OCI-LY7 (cell line): ENCODE measurements around the gene TSSK3. TPM values are rescaled to one million over a fixed set of nuclear protein-coding genes. Genes with fewer than 3 reads are reported as not detected.

Experiments
- BruUV-seq: library from RNA; stranded (reverse); fragments of 400-500 nt; replicated peaks from 2 replicates; lab custom pipeline; 2021; lab: Mats Ljungman, UMichigan
- CTCF ChIA-PET: fragments of 300-600 bp; sonication (Branson Sonifier 250); formaldehyde crosslinking; loops from one replicate; lab custom pipeline; 2022; ENCODE audit warnings: antibody characterized with exemption; ENCODE audit not compliant: unreplicated experiment; lab: Charles Lee
- POLR2A ChIA-PET: fragments of 300-600 bp; sonication (Branson Sonifier 250); formaldehyde crosslinking; loops from one replicate; lab custom pipeline; 2022; ENCODE audit warnings: antibody characterized with exemption; lab: Charles Lee
- DNase-seq: peaks from one replicate; pipeline ENCODE4 v3.0.0-alpha.2; 2015; ENCODE audit warnings: low spot score
- H2AFZ ChIP-seq: fragments of 200-600 bp; sonication (generic), shearing (Covaris generic); 2 replicates; pipeline ENCODE4 v1.6.1; 2014; ENCODE audit warnings: mild to moderate bottlenecking, antibody characterized with exemption, low read length, moderate library complexity
- H3K27ac ChIP-seq: fragments of 200-600 bp; sonication (generic); 2 replicates; pipeline ENCODE4 v1.5.1; 2014; ENCODE audit warnings: mixed run types, low read depth, mild to moderate bottlenecking, moderate library complexity, low read length, inconsistent platforms; ENCODE audit not compliant: poor library complexity, severe bottlenecking
- H3K36me3 ChIP-seq: fragments of 200-600 bp; sonication (generic); 2 replicates; pipeline ENCODE4 v1.6.1; 2014; ENCODE audit warnings: mild to moderate bottlenecking, antibody characterized with exemption, low read length, moderate library complexity, mixed read lengths; ENCODE audit not compliant: insufficient read depth
- H3K4me1 ChIP-seq: fragments of 200-600 bp; sonication (generic); 2 replicates; pipeline ENCODE4 v1.5.1; 2014; ENCODE audit warnings: mild to moderate bottlenecking, low read length; ENCODE audit not compliant: insufficient read depth, poor library complexity, severe bottlenecking
- H3K4me2 ChIP-seq: fragments of 200-600 bp; sonication (generic); 2 replicates; pipeline ENCODE4 v1.6.1; 2014; ENCODE audit warnings: mild to moderate bottlenecking, low read length
- H3K4me3 ChIP-seq: fragments of 200-600 bp; sonication (generic); 2 replicates; pipeline ENCODE4 v1.5.1; 2014; ENCODE audit warnings: mild to moderate bottlenecking, low read depth, low read length; ENCODE audit not compliant: poor library complexity, severe bottlenecking
- H3K79me2 ChIP-seq: fragments of 200-600 bp; sonication (generic); 2 replicates; pipeline ENCODE4 v1.6.1; 2016; ENCODE audit warnings: low read depth, mild to moderate bottlenecking, low read length, moderate library complexity, mixed read lengths; ENCODE audit not compliant: insufficient read depth
- H3K9me2 ChIP-seq: fragments of 200-600 bp; sonication (generic); 2 replicates; pipeline ENCODE4 v1.6.1; 2016; ENCODE audit warnings: mild to moderate bottlenecking, low read length, mixed read lengths; ENCODE audit not compliant: insufficient read depth
- H3K9me3 ChIP-seq: fragments of 200-600 bp; sonication (generic); 2 replicates; pipeline ENCODE4 v1.6.1; 2014; ENCODE audit warnings: mild to moderate bottlenecking, mixed run types, low read length, mixed read lengths
- H4K20me1 ChIP-seq: fragments of 200-600 bp; sonication (generic); 2 replicates; pipeline ENCODE4 v1.6.1; 2014; ENCODE audit warnings: mild to moderate bottlenecking, antibody characterized with exemption, low read length, moderate library complexity, mixed read lengths; ENCODE audit not compliant: insufficient read depth
- CTCF ChIP-seq: fragments of 200-600 bp; sonication (generic); conservative IDR thresholded peaks from 2 replicates; pipeline ENCODE4 v1.5.1; 2014; ENCODE audit warnings: mild to moderate bottlenecking, antibody characterized with exemption, low read length, moderate library complexity, mixed read lengths
- EZH2phosphoT487 ChIP-seq: fragments of 200-600 bp; sonication (generic); IDR thresholded peaks from 2 replicates; pipeline ENCODE4 v1.6.1; 2018; ENCODE audit warnings: low read depth, borderline replicate concordance, mild to moderate bottlenecking, mixed run types, antibody characterized with exemption, low read length, moderate library complexity, mixed read lengths
- intact Hi-C: fragments of 100-400 bp; cut with micrococcal nuclease; formaldehyde crosslinking; loops from one replicate; pipeline ENCODE4 v1.10.0; 2022; ENCODE audit not compliant: unreplicated experiment
- total RNA-seq, 2 experiments: library from RNA; depleted of rRNA in 1 of 2; stranded (reverse); fragments of >200 nt in 1 of 2; shearing (Covaris generic) in 1 of 2; gene quantifications; 2 replicates each; pipeline ENCODE4 v1.2.3, GENCODE V29; 2014 to 2022

Gene TSSK3
- total RNA-seq, 2 experiments from 2014 or later, result 2.0 to 7.8 TPM

GRCh38 chr1:32372149-32372756, 9.9 kb downstream of the TSSK3 start:
- TF ChIP-seq EZH2phosphoT487, result no peak
- TF ChIP-seq CTCF, result peak; percentile 60
- H3K79me2 ChIP-seq, result no peaks in the 10 kb centered on the region
- no peaks in the 10 kb centered on the region for H3K9me2 ChIP-seq
- POLR2A ChIA-PET, result interaction anchor here (0.7 kb wide), 1 partner anchor 119 kb away, joined by 3 read pairs; no protein-coding TSS in a partner anchor
- H3K4me3 ChIP-seq, result no peak overlapping the region
- no TSS peak for BruUV-seq
- peak; percentile 59 for DNase-seq
- no peak overlapping the region for H3K27ac ChIP-seq
- no peak overlapping the region for H3K4me2 ChIP-seq
- H3K4me1 ChIP-seq, result peaks cover 7% of the 10 kb centered on the region
- intact Hi-C loops, result no loop called here
- H3K36me3 ChIP-seq, result peaks cover 62% of the 10 kb centered on the region; the same call in 1 of the 2 replicates
- H3K9me3 ChIP-seq, result no peaks in the 10 kb centered on the region
- H2AFZ ChIP-seq, result no peak overlapping the region
- H4K20me1 ChIP-seq, result no peaks in the 10 kb centered on the region
- CTCF ChIA-PET, result no interaction called here

- H3K4me3 ChIP-seq, result no peak overlapping the region
- H3K79me2 ChIP-seq, result no peaks in the 10 kb centered on the region
- no peaks in the 10 kb centered on the region for H4K20me1 ChIP-seq
- no peak overlapping the region for H3K27ac ChIP-seq
- DNase-seq, result no peak
- TF ChIP-seq EZH2phosphoT487, result no peak
- no peak for TF ChIP-seq CTCF
- intact Hi-C loops, result no loop called here
- BruUV-seq, result no TSS peak
- H3K4me1 ChIP-seq, result peaks cover 7% of the 10 kb centered on the region
- H3K36me3 ChIP-seq, result peaks cover 69% of the 10 kb centered on the region; the same call in 1 of the 2 replicates
- CTCF ChIA-PET, result no interaction called here
- no peaks in the 10 kb centered on the region for H3K9me3 ChIP-seq
- no peak overlapping the region for H3K4me2 ChIP-seq
- H3K9me2 ChIP-seq, result no peaks in the 10 kb centered on the region
- POLR2A ChIA-PET, result interaction anchor here (0.8 kb wide), 1 partner anchor 20 kb away, joined by 3 read pairs; the partner anchor contains the start of gene BSDC1
- H2AFZ ChIP-seq, result no peak overlapping the region
These were observed 11.8 kb downstream of the TSSK3 start for GRCh38 chr1:32373996-32374592.

GRCh38 chr1:32376199-32376598, 13.9 kb downstream of the TSSK3 start:
- no peak for DNase-seq
- Histone ChIP-seq H3K79me2 (no peaks in the 10 kb centered on the region), H3K9me3 (no peaks in the 10 kb centered on the region), H2AFZ (no peak overlapping the region), H4K20me1 (no peaks in the 10 kb centered on the region), H3K9me2 (no peaks in the 10 kb centered on the region), H3K4me3 (no peak overlapping the region), H3K4me2 (no peak overlapping the region), H3K4me1 (peaks cover 7% of the 10 kb centered on the region), H3K27ac (no peak overlapping the region), H3K36me3 (peaks cover 80% of the 10 kb centered on the region)
- ChIA-PET CTCF (interaction anchor here (1.0 kb wide), 1 partner anchor 19 kb away, joined by 3 read pairs; no protein-coding TSS in a partner anchor), POLR2A (interaction anchor here (1.1 kb wide), 1 partner anchor 10 kb away, joined by 4 read pairs; no protein-coding TSS in a partner anchor)
- no peak for TF ChIP-seq CTCF
- no peak for TF ChIP-seq EZH2phosphoT487
- BruUV-seq, result no TSS peak
- intact Hi-C loops, result no loop called here
